Activated CD4-positive, CD25-positive, alpha-beta regulatory T cell (primary cell): ENCODE results near the gene NBL1.

Source experiments
- DNase-seq, 4 experiments: peaks; one replicate each; lab custom pipeline; 2025; lab: John Stamatoyannopoulos, UW

NBL1 gene

DNA sequence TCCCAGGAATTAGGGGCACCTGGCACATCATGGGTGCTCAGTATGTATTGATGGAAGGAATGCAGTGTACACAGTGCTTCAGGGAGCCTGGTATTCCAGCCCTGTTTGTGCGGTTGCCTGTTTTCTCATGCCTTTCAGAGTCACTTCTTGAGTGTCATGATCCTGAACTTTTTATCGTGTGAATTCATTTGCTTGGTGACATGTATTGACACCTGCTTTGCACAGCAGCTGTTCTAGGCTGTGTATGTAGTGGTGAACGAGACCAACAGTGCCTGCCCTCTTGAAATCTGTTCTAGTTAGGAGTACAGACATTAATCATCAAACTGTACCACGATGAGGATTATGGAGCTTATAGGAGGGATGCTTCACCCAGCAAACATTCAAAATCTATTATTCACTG lies 26.7 kb downstream of the NBL1 start:
- no peak for DNase-seq

DNA sequence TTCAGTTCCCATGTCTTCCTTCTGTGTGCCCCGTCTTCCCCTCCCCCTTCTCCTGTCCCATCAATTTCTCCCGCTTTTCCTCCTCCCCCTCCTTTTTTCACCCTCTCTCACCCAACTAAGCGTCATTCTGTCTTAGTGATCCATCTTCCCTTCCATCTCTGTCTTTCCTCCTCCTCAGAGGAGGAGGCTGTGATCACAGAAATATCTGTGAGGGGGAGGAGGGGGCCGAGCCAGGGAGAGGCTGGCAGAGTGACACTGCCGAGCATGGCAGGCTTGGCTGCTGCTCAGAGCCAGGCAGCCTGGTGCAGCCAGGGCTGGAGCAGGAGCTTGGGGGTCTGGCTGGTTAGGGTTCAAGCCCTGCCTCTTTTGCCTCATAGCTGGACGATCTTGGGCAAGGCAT lies 28.1 kb downstream of the NBL1 start:
- DNase-seq, result no peak

DNA sequence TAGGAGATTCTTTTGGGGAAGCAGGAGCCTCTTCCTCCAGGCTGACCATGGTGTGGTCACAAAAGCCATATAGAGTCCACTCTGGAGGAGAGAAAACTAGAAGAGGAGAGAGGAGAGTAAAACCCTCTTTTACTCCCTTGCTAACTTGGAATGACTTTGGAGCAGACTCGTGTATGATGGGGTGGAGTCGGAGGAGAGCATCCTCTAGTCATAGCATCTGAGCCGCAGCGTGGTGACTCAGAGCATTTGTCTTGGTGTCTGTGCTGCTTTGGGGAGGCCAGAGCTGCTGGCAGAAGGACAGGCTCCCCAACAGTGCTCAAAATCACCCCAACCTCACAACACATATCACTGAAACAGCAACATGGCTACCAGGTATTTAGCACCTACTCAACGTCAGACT lies 31.7 kb downstream of the NBL1 start:
- no peak for DNase-seq

DNA sequence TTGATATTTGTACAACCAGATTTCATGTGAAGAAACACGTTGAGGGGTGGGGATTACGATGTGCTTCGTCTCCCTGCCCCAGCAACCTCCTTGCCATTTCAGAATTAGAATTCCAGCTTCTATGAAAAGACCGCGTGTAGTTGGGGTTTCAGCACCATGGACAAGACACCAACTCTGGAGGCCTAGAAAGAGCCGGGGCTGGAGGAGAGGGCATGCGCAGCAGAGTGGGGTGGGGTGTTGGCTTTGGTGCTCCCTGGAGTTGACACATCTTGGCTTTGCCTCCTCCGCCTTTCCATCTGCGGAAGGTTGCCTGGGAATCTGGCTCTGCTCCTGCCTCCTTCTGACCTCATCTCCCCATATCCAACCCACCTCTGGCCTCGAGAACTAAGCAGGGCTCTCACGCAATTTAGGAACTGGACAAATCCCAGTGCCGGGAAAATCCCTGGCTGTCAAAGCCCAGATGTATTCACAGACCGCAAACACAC lies 32.4 kb downstream of the NBL1 start:
- DNase-seq, result no peak

DNA sequence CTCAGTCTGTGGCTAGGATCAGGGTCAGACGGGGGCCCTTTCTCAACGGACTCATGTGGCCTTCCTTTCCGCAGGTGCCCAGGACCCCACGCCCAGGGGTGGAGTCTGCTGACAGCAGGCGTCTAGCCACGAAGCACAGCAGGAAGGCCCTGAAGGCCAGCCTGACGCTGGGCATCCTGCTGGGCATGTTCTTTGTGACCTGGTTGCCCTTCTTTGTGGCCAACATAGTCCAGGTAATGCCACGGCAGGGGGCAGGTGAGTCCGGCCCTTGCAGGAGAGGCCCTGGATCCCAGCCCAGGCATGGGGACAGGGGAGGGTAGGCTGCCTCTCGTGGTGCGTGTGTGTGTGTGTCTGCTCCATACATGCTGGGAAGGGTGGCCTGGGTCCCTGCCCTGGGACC lies 34.4 kb downstream of the NBL1 start:
- DNase-seq, result no peak

DNA sequence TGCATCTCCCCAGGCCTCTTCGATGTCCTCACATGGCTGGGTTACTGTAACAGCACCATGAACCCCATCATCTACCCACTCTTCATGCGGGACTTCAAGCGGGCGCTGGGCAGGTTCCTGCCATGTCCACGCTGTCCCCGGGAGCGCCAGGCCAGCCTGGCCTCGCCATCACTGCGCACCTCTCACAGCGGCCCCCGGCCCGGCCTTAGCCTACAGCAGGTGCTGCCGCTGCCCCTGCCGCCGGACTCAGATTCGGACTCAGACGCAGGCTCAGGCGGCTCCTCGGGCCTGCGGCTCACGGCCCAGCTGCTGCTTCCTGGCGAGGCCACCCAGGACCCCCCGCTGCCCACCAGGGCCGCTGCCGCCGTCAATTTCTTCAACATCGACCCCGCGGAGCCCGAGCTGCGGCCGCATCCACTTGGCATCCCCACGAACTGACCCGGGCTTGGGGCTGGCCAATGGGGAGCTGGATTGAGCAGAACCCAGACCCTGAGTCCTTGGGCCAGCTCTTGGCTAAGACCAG lies 34.9 kb downstream of the NBL1 start:
- DNase-seq, result no peak

DNA sequence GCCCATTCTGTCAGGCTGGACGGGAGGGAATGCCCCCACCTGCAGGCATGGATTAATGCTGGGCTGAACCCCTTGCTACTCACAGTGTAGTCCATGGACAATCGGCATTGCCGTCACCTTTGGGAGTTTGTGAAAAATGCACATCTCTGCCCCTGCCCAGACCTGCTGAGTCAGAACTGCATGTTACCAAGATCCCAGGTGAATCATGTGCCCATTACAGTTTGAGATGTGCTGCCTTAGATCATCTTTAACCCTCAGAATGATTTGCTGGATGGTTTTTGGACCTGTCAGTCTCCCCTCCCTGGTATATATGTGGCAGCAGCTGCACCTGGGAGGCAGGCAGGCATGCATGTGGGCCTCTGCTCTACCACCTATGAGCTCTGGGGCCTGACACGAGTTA lies 35.6 kb downstream of the NBL1 start:
- DNase-seq, result no peak

DNA sequence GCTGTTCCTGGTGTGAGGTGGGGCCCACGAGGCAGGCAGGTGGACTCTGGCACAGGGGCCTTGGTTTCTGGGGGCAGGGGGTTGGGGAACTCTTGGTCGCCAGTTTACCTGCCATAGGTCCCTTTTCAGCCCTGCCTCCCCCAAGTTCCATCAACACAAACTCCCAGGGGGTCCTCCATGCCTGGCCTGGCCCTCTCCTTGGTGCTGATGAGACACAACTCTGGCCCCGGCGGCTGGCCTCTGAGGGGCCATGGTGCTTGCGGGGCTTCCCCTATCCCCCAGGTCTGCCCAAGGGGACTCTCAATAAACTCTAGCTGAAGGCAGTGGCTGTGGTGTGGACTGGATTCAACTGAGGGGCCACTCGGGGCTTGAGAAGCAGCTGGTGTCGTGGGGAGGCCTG lies 36.5 kb downstream of the NBL1 start:
- DNase-seq, result no peak

DNA sequence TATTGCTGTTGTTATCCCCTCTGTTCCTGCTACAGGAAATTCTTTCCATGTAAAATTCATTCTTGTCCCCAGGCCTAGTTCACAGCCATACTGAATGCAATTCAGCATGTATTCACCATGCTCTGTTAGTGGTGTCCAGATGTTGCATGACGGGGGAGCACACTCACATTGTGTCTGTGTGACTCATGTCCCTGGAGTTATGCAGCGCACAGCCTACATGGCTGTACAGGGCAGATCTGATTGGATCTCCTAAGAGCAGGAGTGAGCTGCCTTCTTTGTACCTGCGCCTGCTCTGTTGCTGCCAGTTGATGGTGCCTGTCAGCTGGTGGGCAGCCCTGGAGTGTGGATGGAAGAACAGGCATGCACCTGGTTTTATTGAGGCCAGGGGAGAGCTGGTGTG lies 38.1 kb downstream of the NBL1 start:
- DNase-seq, result no peak

DNA sequence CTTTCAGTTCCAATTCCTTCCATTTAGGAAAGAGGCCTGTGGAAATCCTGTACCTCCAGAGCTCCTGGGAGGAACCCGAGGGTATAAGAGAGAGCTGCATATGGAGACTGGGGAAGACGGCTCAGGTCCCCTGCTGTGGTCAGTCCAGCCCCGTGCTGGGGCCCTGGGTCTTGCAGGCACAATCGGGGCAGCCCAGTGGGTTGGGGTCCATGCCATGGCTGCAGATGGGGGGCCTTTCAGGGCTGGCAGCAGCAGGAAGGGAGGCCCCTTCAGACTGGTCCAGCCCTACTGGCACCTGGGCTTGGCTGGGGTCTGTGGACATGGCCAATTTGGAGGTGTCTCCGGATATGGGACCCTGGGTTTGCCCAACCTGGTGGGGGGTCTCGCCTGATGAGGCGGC lies 38.8 kb downstream of the NBL1 start:
- no peak for DNase-seq

DNA sequence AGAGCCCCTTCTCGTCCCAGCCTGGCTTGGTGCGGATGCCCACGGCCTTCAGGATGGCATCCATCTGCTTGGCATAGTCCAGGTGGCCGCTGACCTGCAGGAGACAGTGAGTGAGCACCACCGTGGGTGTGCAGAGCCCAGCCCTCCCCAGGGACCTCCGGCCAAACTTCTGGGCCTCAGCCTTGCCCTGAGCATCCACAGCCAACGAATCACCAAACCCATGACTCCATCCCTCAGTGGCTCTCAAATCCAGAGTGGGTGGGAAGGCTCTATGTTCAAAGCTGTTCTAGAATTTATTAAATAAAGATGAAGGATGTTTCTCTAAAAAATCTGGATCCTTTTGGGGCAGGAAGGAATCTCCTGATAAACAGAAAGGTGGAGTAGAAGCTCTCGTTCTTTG lies 39.2 kb downstream of the NBL1 start:
- DNase-seq, result no peak

DNA sequence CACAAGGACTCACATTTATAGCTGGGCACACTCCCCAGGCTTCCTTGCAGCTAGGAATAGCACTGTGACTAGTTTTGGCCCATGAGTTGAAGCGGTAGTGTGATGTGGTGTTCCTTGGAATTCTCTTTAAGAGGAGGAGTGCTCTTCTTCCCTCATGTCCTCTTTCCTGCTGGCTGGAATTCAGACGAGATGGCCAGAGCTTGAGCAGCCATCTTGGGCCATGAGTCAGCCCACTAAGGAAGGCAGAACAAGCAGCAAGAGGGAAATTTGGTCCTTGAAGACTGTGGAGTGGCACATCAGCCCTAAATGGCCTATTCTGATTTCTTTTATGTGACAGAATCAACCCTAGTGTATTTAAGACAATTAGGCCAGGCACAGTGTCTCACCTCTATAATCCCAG lies 40.6 kb downstream of the NBL1 start:
- DNase-seq, result no peak

DNA sequence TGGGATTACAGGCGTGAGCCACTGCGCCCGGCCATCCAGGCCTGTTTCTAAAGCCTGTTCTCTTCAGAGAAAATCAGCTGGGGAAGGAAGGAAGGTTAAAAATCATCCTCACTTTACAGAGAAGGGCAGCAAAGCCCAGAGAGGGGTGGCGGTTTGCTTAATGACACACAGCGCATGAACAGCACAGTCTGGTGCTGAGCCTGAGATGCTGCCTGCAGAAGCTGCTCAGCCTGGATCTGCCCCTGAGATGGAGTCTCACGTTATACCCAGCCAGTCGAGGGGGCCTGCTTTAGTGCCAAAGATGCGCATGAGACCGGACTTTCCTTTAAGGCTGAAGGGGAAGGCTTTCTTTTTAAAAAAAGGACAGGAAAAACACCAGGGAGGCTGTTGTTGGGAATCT lies 41.9 kb downstream of the NBL1 start:
- DNase-seq, result no peak

DNA sequence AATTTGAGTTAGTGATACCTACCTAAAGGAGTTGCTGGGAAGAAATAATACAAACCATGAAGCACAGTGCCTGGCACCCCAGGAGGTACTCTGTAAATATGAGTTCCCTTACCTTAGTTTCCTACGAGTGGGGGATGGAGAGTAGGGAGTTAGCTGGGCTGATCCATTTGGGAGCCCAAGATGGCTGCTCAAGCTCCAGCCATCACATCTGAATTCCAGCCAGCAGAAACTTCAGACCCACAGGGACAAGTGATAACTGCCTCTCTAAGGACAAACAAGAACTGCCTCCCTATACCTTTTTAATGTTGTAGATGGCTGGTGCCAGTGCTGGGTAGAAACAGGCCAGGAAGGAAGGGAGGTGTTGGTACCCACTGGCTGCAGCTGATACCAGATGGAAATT lies 43.3 kb downstream of the NBL1 start:
- no peak for DNase-seq

DNA sequence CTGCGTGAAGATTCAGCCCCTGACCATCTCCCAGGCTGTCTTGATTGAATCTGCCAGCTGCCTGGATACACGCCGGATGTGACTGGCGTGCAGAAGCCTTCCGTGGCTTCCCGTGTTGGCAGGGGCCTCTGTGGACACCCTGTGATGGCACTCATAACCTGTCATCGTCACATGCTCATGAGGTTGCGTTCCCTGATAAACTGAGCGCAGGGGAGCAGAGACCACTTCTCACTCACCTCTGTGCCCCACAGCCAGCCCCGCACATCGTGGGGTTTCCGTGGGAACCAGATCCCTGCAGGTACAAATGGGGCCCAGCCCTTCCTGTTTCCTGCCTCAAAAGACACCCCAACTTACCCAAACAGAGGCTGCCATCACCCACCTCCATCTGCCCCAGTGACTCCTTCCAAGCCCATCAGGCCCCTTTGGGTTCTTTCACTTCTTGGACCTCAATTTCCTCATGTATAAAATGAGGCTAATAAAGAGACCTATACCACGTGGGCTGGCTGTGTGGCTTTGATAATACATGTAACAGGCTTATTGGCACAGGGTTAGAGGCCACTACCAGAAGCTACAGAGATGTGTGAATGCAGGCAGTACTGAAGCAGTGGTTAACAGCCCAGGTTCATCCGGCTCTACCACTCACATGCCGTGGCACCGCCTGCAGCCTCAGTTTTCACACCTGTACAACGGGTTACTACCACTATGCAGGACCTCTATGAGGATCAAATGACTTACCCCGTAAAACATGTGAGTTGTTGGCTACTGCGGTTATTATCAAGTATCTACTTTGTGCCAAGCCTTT lies 44.1 kb downstream of the NBL1 start:
- peak in 1 of 4 experiments; percentile 20 for DNase-seq

DNA sequence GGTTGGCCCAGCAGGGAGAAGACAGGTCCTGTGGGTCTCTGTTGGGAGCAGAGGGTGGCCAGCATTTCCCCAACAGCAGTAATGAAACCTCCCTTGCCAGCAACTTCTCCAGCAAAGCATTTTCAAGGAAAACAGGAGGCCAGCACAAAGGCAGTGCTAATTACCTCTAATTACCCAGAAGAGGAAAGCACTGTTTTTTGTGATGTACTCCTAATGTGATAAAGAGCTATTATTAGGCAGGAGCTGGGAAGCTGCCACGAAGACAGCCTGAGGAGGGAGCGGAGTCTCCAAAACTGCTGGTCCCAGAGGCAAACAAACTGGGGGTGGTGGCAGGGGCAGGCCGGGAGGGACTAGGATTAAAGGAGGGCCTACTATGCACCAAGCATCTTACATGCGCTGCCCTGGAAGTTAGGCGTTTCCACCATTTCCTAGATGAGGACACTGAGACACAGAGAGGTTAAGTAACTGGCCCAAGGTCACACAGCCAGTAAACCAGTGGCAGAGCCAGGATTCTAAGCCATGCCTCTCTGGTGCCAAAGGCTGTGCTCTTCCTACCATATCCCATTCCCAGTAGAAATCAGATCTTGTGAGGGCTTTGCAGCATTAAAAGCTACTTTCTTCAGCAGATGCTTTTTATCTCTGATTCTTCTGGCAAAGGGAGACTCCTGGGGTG lies 45.1 kb downstream of the NBL1 start:
- no peak for DNase-seq

DNA sequence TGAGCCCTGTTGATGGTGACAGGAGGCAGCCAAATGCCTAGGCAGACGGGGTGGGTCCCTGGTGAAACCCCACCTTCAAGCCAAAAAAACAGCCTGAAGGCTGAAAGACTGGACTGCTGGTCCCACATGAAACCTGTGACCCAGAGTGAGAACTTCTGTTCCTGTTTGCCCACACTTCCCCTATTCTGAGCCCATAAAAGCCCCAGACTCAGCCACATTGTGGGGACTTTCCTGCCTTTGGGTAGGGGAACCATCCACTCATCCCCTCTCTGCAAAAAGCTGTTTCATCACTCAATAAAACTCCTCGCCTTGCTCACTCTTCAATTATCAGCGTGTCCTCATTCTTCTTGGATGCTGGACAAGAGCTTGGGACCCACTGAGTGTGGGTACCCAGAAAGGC lies 45.7 kb downstream of the NBL1 start:
- no peak for DNase-seq

DNA sequence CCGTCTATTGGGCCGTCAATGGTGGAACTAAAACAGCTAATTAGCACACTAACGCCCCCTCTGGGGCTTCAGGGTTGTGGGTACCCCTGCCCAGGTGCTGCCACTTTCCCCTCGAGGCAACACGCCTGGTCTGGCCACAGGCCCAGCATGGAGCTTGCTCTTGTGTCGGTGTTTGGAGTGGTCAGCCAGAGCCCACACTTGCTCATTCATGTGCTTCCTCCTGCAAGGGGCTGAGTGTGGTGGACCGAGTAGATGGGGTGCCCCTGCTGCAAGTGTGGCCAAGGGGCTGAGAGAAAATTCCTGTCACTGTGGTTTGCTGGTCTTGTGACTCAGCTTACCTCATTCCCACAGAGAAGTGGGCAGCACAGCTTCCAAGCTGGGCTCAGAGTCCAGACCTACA lies 46.2 kb downstream of the NBL1 start:
- DNase-seq, result no peak

DNA sequence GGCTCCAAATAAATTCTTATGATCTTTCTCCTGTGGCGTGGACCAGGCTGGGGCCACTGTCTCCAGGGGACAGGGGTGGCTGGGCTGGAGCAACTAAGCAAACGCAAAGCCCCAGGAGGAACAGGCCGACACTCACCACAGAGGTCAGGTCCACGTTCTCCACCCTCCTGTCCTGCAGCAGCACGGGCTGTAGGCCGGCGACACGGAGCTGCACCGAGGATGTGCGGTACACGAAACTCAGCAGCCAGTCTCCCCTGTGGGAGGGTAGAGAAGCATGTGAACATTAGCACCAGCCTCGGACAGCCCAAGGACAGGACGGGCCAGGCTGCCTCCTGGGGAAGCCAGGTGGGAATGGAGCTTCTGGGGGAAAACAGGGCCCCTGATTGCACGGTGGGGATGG lies 50.2 kb downstream of the NBL1 start:
- DNase-seq, result no peak

DNA sequence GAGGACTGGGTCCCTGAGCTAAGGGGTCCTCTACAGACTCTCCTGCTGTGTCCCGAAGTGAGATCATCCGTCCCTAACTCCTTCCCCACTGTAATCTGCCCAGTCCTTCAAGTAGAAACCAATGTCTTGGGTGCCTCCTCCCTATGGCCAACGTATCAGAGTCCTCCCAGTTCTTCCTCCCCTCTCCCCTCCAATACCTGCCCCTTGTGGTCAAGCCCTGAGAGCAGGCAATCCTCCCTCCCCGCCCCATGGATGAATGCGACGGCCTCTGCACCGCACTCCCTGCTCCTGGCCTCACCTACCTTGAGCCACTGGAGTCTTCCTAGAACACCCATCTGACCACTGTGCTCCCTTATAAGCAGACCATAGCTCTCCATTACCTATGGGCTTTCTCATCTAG lies 51.7 kb downstream of the NBL1 start:
- DNase-seq, result no peak

DNA sequence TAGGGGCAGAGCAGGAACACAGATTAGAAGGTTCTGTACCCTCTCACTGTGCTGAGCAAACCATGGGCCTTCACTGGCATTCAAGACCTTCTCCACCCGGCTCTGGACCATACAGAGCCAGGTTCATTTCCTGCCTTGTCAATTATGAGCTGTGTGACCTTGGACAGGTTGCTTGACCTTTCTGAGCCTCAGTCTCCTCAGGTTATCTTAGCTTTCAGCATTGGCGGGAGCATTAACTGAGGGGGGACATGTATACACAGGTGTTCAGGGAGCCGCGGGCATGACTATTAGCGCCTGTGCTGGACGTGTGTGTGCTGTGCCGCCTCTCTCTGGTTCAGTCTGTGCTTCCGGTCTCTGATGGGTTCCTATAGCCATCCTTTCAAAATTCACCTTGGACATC lies 52.7 kb downstream of the NBL1 start:
- no peak for DNase-seq

DNA sequence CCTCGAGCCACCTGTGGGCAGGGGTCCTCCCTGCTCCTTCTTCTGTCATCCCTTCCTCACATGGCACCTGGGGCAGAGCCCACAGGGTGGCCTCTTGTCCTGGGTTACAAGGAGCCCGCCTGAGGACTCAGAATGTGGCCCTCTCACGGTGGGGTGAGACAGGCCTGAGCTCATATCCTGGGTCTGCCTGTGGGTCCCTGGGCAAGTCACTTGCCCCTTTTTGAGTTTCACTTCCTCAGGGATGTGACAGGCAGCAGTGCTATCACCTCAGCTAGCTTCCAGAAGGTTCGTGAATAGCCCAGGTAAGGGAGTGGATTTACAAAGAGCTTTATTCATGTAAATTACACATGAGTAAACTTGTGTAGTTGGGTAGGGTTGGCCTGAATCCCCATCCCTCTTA lies 54.1 kb downstream of the NBL1 start:
- no peak for DNase-seq

DNA sequence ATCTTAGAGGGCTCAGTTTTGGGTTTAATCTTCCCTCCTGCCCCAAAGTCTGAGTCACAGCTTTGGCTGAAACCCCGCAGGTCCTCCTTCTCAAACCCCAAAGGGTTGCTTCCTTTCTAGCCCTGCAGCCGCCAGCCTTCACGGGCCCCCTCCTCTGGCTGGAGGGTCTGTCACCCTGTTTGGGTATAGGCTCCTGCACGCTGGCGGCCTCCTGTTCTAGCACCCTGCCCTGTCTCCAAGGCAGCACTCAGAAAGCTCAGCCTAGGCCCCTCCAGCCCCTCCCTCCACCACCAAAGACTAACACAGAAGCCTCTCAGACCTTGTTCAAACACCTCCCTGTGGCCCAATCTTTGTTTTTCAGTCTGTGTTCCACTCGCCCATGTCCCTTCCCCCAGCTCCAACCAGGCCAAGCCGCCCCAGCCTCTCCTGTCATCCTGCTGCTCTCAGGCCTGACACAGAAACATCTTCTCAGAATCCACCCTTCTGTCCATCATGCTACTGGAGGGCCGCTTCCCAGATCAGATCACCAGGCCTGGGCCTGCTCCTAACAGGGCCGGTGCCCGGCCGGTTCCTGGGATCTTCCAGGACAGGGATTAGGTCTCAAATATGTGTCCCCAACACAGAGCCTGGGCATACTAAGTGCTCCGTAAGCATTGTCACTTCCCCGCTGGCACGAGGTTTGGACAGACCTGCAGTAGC lies 56.1 kb downstream of the NBL1 start:
- no peak for DNase-seq
